ENCODE data around the gene RTEL1. TPM values are rescaled to one million over a fixed set of nuclear protein-coding genes. Genes with fewer than 3 reads are reported as not detected.
"Not testable (repeated sequence)": the region's sequence is repeated elsewhere in the genome, so short reads cannot be mapped to it uniquely, and the experiment has no call there.

RTEL1 gene
- total and polyA plus RNA-seq, 7 donors, result 3.6 to 44.3 (median 22.4) TPM

- Histone ChIP-seq H3K27me3 (no peaks in the 10 kb centered on the region), H3K4me1 (no peaks in the 10 kb centered on the region), H3K36me3 (peaks cover 0 to 19% (median 8%) of the 10 kb centered on the region in 4 donors), H3K4me3 (no peak overlapping the region), H3K27ac (no peak overlapping the region), H3K9me3 (no peaks in the 10 kb centered on the region)
- no peak for TF ChIP-seq CTCF (IDR thresholded peaks at IDR 0.05)
- TF ChIP-seq EP300 (IDR thresholded peaks at IDR 0.05), result no peak
- TF ChIP-seq POLR2AphosphoS5 (IDR thresholded peaks at IDR 0.05), result no peak
- no peak for TF ChIP-seq POLR2A (IDR thresholded peaks at IDR 0.05)
- intact Hi-C loops (cut with DNase I), result no loop called here
- DNase-seq, result no peak
- 85 to 88% methylated on average over 20 of the region's 20 CpGs for WGBS, 2 donors
These were observed 45.7 kb upstream of the RTEL1 start for GRCh38 chr20:63612276-63612931.

DNA sequence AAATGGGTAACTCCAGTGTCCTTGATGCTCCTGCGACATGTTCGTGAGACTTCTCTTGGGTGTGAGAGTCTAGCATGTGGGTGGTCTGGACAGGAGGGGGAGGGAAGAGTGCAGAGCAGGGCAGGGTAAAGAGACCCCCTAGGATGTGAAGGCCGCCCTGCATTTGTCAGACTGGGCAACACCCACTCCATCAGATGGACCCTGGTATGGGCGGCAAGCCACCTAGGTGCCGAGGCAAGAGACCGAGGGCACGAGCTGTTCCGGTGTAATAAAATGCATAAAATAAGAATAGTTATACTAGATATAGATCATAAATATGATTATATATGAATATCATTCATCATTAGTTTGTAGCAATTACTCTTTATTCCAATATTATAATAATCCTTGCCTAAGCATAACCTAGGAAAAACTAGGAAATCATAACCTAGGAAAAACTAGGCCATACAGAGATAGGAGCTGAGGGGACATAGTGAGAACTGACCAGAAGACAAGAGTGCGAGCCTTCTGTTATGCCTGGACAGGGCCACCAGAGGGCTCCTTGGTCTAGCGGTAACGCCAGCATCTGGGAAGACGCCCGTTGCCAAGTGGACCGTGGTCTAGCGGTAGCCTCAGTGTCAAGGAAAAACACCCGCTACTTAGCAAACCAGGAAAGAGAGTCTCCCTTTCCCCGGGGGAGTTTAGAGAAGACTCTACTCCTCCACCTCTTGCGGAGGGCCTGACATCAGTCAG is 44.1 kb upstream of the RTEL1 start:
- intact Hi-C loops (cut with DNase I); DNase-seq; H3K27ac ChIP-seq; H3K27me3 ChIP-seq; H3K4me3 ChIP-seq; H3K9me3 ChIP-seq; H3K4me1 ChIP-seq: not testable (repeated sequence)
- H3K36me3 ChIP-seq, result peaks cover 0 to 35% (median 19%) of the 10 kb centered on the region in 4 donors
- 90 to 93% methylated on average over 18 of the region's 18 CpGs for WGBS, 2 donors
- TF ChIP-seq CTCF (IDR thresholded peaks at IDR 0.05), result peak in 3 of 4 experiments; percentile 11 to 21 (median 19)

DNA sequence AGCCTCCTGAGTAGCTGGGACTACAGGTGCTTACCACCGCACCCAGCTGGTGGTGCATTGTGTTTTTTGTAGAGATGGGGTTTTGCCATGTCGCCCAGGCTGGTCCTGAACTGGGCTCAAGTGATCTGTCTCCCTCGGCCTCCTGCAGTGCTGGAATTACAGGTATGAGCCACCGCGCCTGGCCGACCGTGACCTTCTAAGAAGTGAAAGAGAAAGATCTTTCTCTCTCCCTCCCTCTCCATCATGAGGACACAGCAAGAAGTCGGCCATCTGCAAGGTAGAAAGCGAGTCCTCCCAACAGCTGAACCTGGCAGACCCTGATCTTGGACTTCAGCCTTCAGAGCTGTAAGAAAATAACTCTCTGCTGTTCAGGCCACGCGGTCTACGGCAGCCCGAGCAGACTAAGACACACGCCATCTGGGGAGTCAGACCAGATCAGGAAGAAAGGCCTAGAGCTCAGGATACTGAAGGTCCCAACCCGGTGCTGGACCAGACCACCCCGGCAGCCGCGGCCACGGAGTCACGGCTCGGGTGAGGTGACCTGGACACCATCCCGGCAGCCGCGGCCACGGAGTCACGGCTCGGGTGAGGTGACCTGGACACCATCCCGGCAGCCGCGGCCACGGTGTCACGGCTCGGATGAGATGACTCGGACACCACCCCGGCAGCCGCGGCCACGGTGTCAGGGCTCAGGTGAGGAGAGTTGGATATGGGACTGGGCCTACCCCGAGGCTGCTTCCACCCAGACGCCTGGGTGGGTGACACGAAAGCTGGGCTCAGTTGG is 40.8 kb upstream of the RTEL1 start:
- Histone ChIP-seq H3K27ac (no peak overlapping the region), H3K27me3 (no peaks in the 10 kb centered on the region), H3K4me3 (no peak overlapping the region), H3K36me3 (peaks cover 0 to 37% (median 19%) of the 10 kb centered on the region in 4 donors), H3K4me1 (no peaks in the 10 kb centered on the region), H3K9me3 (no peaks in the 10 kb centered on the region)
- TF ChIP-seq POLR2A (IDR thresholded peaks at IDR 0.05) (no peak), POLR2AphosphoS5 (IDR thresholded peaks at IDR 0.05) (no peak), CTCF (IDR thresholded peaks at IDR 0.05) (no peak), EP300 (IDR thresholded peaks at IDR 0.05) (no peak)
- intact Hi-C loops (cut with DNase I), result no loop called here
- WGBS, 2 donors, result 94 to 96% methylated on average over 41 of the region's 41 CpGs
- DNase-seq, result no peak

- DNase-seq, result no peak
- intact Hi-C loops (cut with DNase I), result no loop called here
- TF ChIP-seq EP300 (IDR thresholded peaks at IDR 0.05), result no peak
- no peak for TF ChIP-seq POLR2AphosphoS5 (IDR thresholded peaks at IDR 0.05)
- TF ChIP-seq POLR2A (IDR thresholded peaks at IDR 0.05), result no peak
- TF ChIP-seq CTCF (IDR thresholded peaks at IDR 0.05), result no peak
- H3K4me1 ChIP-seq, result no peaks in the 10 kb centered on the region
- no peaks in the 10 kb centered on the region for H3K9me3 ChIP-seq
- no peak overlapping the region for H3K27ac ChIP-seq
- WGBS, 2 donors, result 91 to 96% methylated on average over 8 of the region's 8 CpGs
- H3K27me3 ChIP-seq, result no peaks in the 10 kb centered on the region
- no peak overlapping the region for H3K4me3 ChIP-seq
- H3K36me3 ChIP-seq, result peaks cover 0 to 37% (median 19%) of the 10 kb centered on the region in 4 donors
These were observed 40.2 kb upstream of the RTEL1 start for GRCh38 chr20:63617876-63618265.
